ENCODE measurements around the gene SLC12A8. TPM values are rescaled to one million over a fixed set of nuclear protein-coding genes. Genes with fewer than 3 reads are reported as not detected.

Gene SLC12A8
- total and polyA plus RNA-seq, 10 of the 15 experiments (the other 5 are each of a cell fraction or from before 2014, with no cell fraction given), result 2.5 to 71.6 (median 50.1) TPM

DNA sequence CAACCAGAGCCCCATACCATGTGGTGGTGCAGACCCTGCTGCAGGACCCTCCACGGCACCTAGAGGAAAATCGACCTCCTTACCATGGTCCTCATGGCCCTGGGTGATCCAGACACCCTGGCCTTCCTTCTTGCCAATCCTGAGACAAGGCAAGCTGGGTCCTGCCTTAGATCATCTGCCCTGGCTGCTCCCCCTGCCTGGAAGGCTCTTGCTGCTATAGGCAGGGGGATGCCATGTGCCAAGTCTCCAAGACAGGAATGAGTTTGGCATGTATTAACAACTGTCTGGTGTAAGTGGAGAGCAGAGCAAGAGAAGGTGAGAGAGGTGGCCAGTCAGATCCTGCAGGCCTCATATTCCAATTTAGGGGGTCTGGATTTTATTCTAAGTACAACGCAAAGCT is 164.3 kb downstream of the SLC12A8 start (continued):
- TF ChIP-seq, protein P1, sequence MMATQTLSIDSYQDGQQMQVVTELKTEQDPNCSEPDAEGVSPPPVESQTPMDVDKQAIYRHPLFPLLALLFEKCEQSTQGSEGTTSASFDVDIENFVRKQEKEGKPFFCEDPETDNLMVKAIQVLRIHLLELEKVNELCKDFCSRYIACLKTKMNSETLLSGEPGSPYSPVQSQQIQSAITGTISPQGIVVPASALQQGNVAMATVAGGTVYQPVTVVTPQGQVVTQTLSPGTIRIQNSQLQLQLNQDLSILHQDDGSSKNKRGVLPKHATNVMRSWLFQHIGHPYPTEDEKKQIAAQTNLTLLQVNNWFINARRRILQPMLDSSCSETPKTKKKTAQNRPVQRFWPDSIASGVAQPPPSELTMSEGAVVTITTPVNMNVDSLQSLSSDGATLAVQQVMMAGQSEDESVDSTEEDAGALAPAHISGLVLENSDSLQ (IDR thresholded peaks at IDR 0.05), result no peak
- TF ChIP-seq TAF1 (IDR thresholded peaks at IDR 0.05; ENCODE audit: borderline replicate concordance, low read depth, low read length) (no peak), IRF3 (IDR thresholded peaks at IDR 0.05) (no peak), CREM (IDR thresholded peaks at IDR 0.05; ENCODE audit: low read depth) (no peak), GABPA (IDR thresholded peaks at IDR 0.05; ENCODE audit: low read depth) (no peak), CEBPB (IDR thresholded peaks at IDR 0.05; ENCODE audit: borderline replicate concordance in 1 of 2, low read depth in 2 of 2, low read length in 2 of 2) (no peak), RUNX3 (IDR thresholded peaks at IDR 0.05; ENCODE audit: low read length) (no peak), ZNF622 (IDR thresholded peaks at IDR 0.05) (no peak), CBX5 (IDR thresholded peaks at IDR 0.05; ENCODE audit: low read depth) (no peak)

DNA sequence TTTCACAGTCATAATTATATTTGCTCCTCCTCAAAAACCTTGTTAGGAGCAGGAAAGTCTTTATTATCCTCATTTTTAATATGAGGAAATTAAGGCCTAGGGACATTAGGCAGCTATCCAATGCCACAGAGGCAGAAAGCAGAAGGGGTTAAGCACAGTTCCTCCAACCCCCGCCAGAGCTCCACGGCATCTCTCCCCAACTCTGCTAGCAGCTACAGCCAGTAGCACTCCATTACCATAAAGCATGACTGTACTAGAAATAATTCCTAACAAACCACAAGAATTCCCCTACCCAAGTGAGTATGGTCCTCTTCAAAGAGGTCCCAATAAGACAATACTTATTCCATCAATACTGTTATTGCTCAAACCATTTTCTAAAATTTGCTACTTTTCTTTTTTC is 166.6 kb downstream of the SLC12A8 start:
- DNase-seq (ENCODE audit: low read depth, low spot score), result no peak
- Histone ChIP-seq H3K9ac (ENCODE audit: control insufficient read depth, insufficient read depth, low read length) (no peak overlapping the region), H2AFZ (ENCODE audit: control insufficient read depth, low read depth, low read length) (no peak overlapping the region), H3K4me2 (ENCODE audit: control insufficient read depth, insufficient read depth) (no peak overlapping the region), H3K27ac (ENCODE audit: control insufficient read depth, insufficient read depth) (no peak overlapping the region), H3K27me3 (replicated peaks in 1 of 2; ENCODE audit: control insufficient read depth in 2 of 2, insufficient read depth in 2 of 2, low read length in 1 of 2) (no peaks in the 10 kb centered on the region), H4K20me1 (ENCODE audit: control insufficient read depth, insufficient read depth) (no peaks in the 10 kb centered on the region), H3K79me2 (ENCODE audit: control insufficient read depth, insufficient read depth, low read length) (peaks cover 38% of the 10 kb centered on the region), H3K4me3 (no peak overlapping the region), H3K4me1 (ENCODE audit: control insufficient read depth, insufficient read depth, low read length) (peaks cover 4% of the 10 kb centered on the region), H3K36me3 (ENCODE audit: control insufficient read depth in 2 of 2, insufficient read depth in 2 of 2, low read length in 1 of 2) (peaks cover 0 to 11% of the 10 kb centered on the region in 2 experiments; a peak in 2 of 4 replicates), H3K9me3 (replicated peaks; ENCODE audit: control insufficient read depth, insufficient read depth, low read length) (peaks cover 1% of the 10 kb centered on the region; the same call in 2 of the 3 replicates)
- in situ Hi-C loops (cut with MboI) (no loop called here), intact Hi-C loops (cut with micrococcal nuclease; ENCODE audit: unreplicated experiment) (no loop called here)
- BruUV-seq (replicated peaks), result no TSS peak
- 97% methylated on average over 2 of the region's 2 CpGs for WGBS (ENCODE audit: insufficient coverage, insufficient replicate concordance, low lambda C conversion rate, missing lambda C conversion rate)
- RAD21 ChIA-PET (ENCODE audit: unreplicated experiment), result no interaction called here
- CTCF ChIA-PET, result no interaction called here
- POLR2A ChIA-PET, result no interaction called here
- ATAC-seq, result no peak
- no peak for FAIRE-seq
- SMC1A ChIA-PET (ENCODE audit: uncharacterized antibody, unreplicated experiment), result interaction anchor here (1.1 to 1.5 kb wide), 3 partner anchors 8 to 122 kb away, joined by 3 to 4 read pairs (median 3); no protein-coding TSS in a partner anchor
- TF ChIP-seq SMAD5 (IDR thresholded peaks at IDR 0.05; ENCODE audit: low read depth), result no peak
- no peak for TF ChIP-seq NFXL1 (IDR thresholded peaks at IDR 0.05; ENCODE audit: borderline replicate concordance)
- TF ChIP-seq NFIC (IDR thresholded peaks at IDR 0.05; ENCODE audit: low read depth, low read length), result no peak
- TF ChIP-seq, protein P2, sequence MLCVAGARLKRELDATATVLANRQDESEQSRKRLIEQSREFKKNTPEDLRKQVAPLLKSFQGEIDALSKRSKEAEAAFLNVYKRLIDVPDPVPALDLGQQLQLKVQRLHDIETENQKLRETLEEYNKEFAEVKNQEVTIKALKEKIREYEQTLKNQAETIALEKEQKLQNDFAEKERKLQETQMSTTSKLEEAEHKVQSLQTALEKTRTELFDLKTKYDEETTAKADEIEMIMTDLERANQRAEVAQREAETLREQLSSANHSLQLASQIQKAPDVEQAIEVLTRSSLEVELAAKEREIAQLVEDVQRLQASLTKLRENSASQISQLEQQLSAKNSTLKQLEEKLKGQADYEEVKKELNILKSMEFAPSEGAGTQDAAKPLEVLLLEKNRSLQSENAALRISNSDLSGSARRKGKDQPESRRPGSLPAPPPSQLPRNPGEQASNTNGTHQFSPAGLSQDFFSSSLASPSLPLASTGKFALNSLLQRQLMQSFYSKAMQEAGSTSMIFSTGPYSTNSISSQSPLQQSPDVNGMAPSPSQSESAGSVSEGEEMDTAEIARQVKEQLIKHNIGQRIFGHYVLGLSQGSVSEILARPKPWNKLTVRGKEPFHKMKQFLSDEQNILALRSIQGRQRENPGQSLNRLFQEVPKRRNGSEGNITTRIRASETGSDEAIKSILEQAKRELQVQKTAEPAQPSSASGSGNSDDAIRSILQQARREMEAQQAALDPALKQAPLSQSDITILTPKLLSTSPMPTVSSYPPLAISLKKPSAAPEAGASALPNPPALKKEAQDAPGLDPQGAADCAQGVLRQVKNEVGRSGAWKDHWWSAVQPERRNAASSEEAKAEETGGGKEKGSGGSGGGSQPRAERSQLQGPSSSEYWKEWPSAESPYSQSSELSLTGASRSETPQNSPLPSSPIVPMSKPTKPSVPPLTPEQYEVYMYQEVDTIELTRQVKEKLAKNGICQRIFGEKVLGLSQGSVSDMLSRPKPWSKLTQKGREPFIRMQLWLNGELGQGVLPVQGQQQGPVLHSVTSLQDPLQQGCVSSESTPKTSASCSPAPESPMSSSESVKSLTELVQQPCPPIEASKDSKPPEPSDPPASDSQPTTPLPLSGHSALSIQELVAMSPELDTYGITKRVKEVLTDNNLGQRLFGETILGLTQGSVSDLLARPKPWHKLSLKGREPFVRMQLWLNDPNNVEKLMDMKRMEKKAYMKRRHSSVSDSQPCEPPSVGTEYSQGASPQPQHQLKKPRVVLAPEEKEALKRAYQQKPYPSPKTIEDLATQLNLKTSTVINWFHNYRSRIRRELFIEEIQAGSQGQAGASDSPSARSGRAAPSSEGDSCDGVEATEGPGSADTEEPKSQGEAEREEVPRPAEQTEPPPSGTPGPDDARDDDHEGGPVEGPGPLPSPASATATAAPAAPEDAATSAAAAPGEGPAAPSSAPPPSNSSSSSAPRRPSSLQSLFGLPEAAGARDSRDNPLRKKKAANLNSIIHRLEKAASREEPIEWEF (IDR thresholded peaks at IDR 0.05; ENCODE audit: insufficient replicate concordance, low read depth, low read length), result no peak
- no peak for TF ChIP-seq CBFB (IDR thresholded peaks at IDR 0.05; ENCODE audit: low read depth)
- TF ChIP-seq, protein P3, sequence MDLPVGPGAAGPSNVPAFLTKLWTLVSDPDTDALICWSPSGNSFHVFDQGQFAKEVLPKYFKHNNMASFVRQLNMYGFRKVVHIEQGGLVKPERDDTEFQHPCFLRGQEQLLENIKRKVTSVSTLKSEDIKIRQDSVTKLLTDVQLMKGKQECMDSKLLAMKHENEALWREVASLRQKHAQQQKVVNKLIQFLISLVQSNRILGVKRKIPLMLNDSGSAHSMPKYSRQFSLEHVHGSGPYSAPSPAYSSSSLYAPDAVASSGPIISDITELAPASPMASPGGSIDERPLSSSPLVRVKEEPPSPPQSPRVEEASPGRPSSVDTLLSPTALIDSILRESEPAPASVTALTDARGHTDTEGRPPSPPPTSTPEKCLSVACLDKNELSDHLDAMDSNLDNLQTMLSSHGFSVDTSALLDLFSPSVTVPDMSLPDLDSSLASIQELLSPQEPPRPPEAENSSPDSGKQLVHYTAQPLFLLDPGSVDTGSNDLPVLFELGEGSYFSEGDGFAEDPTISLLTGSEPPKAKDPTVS (IDR thresholded peaks at IDR 0.05; ENCODE audit: low read depth, low read length), result no peak
- TF ChIP-seq MEF2B (IDR thresholded peaks at IDR 0.05; ENCODE audit: partially characterized antibody, poor library complexity, severe bottlenecking), result no peak
